A549 treated with RU486 at 1 μM for 4 hours (cell line): ENCODE results near the gene HSPG2. TPM values are rescaled to one million over a fixed set of nuclear protein-coding genes. Genes with fewer than 3 reads are reported as not detected.

Source experiments
- total RNA-seq: library from RNA; stranded (reverse); fragments of 200-300 nt; extraction: Qiagen RNA extraction; gene quantifications from 5 replicates; pipeline ENCODE4 v1.2.3, GENCODE V29; 2022; ENCODE audit warnings: low read depth

HSPG2 gene
- total RNA-seq = 40.7 to 63.0 TPM (median 51.5 TPM) in 5 replicates

GRCh38 chr1:21937034-21937371 is at the start of gene HSPG2:
HSPG2 (minus strand) TSS chr1:21937310; CDS start chr1:21937217, 93 bp downstream.

GRCh38 chr1:21976703-21977239 is 39.7 kb upstream of the HSPG2 start, which contains the start of gene CELA3B:
CELA3B (plus strand) TSS chr1:21977022; CDS start chr1:21977040, 18 bp downstream.

GRCh38 chr1:21811875-21812305 is 125.2 kb downstream of the HSPG2 start, which contains the start of gene LDLRAD2:
LDLRAD2 (plus strand) TSS chr1:21812265; CDS start chr1:21812452, 187 bp downstream.

GRCh38 chr1:21782868-21783678 is 154.0 kb downstream of the HSPG2 start, which contains the start of gene USP48:
USP48 (minus strand) TSS chr1:21783149; CDS start chr1:21782957, 192 bp downstream.

Other genes with a start within 250 kb of the HSPG2 start
- 12.3 to 17.2 TPM (median 16.2 TPM) in 5 replicates for gene USP48, start 154.2 kb downstream of the HSPG2 start, total RNA-seq
- 0.05 to 0.10 TPM in 2 of 5 replicates, not detected in the others for gene LDLRAD2, start 125.0 kb downstream of the HSPG2 start, total RNA-seq
- gene CELA3B, start 39.7 kb upstream of the HSPG2 start, total RNA-seq = not detected in 5 replicates
- not detected in 5 replicates for gene CELA3A, start 64.3 kb upstream of the HSPG2 start, total RNA-seq
- gene CDC42, start 115.4 kb upstream of the HSPG2 start, total RNA-seq = 122 to 215 TPM (median 153 TPM) in 5 replicates
- 0.18 to 0.67 TPM (median 0.42 TPM) in 5 replicates for gene WNT4, start 205.8 kb upstream of the HSPG2 start, total RNA-seq